Measurements from ENCODE around the gene ZFHX3. TPM values are rescaled to one million over a fixed set of nuclear protein-coding genes. Genes with fewer than 3 reads are reported as not detected.
A peak's percentile ranks its signal among the peaks of the same experiment; 100 is the strongest.

ZFHX3 gene
- total RNA-seq, 2 donors from 2014 or later: 0.79 to 2.2 TPM

DNA sequence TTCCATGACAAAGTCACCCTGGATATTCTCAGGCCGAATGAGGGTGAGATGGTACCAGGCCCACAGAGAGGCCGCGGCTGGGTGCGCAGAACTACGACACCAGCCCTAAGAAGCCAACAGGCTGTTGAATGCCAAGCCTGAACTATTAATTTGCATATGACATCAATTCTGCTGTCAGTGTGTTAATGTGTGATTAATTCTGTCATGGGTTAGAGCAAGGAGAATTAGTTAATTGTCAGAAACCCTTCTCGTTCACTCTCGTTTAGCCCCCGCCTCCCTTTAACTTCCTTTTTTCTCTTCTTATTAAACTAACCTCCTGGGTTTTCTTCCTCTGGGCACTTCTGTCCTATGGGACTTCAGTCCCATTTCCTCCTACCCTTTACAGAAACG is 123.4 kb downstream of the ZFHX3 start:
- Histone ChIP-seq H3K4me1 (ENCODE audit: control insufficient read depth, insufficient read depth, low read length) (no peaks in the 10 kb centered on the region), H3K9ac (ENCODE audit: extremely low read depth, low read length, poor library complexity, severe bottlenecking) (no peak overlapping the region), H3K36me3 (ENCODE audit: control insufficient read depth, insufficient read depth, low read length) (no peaks in the 10 kb centered on the region), H3K27ac (ENCODE audit: low read depth, low read length) (no peak overlapping the region), H3K27me3 (ENCODE audit: control insufficient read depth, insufficient read depth, low read length, poor library complexity, severe bottlenecking) (no peaks in the 10 kb centered on the region), H3K9me3 (ENCODE audit: control insufficient read depth, low read length) (no peaks in the 10 kb centered on the region), H3K4me3 (ENCODE audit: low read length) (no peak overlapping the region)
- H3K9me3 Mint-ChIP-seq: no peaks in the 10 kb centered on the region
- WGBS, 2 experiments (ENCODE audit: insufficient coverage in 1 of 2, insufficient read length in 1 of 2): 95 to 97% methylated on average over 9 of the region's 9 CpGs
- no peak overlapping the region for H3K4me3 Mint-ChIP-seq
- TF ChIP-seq, protein P1, sequence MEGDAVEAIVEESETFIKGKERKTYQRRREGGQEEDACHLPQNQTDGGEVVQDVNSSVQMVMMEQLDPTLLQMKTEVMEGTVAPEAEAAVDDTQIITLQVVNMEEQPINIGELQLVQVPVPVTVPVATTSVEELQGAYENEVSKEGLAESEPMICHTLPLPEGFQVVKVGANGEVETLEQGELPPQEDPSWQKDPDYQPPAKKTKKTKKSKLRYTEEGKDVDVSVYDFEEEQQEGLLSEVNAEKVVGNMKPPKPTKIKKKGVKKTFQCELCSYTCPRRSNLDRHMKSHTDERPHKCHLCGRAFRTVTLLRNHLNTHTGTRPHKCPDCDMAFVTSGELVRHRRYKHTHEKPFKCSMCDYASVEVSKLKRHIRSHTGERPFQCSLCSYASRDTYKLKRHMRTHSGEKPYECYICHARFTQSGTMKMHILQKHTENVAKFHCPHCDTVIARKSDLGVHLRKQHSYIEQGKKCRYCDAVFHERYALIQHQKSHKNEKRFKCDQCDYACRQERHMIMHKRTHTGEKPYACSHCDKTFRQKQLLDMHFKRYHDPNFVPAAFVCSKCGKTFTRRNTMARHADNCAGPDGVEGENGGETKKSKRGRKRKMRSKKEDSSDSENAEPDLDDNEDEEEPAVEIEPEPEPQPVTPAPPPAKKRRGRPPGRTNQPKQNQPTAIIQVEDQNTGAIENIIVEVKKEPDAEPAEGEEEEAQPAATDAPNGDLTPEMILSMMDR (conservative IDR thresholded peaks at IDR 0.05): no peak
- no peaks in the 10 kb centered on the region for H3K36me3 Mint-ChIP-seq (ENCODE audit: low read depth)
- no peak overlapping the region for H3K27ac Mint-ChIP-seq
- no peaks in the 10 kb centered on the region for H3K4me1 Mint-ChIP-seq
- H3K27me3 Mint-ChIP-seq (ENCODE audit: insufficient read depth): no peaks in the 10 kb centered on the region
- DNase-seq: no peak

DNA sequence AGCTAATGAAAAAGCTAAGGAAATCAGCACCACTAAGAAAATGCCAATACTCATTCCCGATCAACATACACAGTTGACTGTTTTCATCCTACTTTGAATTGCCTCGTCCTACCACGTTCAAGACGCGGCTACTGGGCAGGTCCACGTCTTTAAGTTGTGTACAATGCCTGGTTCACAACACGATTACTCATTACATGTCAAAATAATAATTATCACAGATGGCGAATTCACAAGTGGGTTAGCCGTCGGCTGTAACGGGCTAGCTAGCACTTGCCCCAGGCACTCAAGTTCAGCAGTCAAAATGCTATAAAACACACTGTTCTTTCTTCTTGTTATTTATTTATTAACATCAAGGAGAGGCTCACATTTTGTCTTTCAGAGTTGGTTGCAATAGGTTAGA is 124.2 kb downstream of the ZFHX3 start:
- Histone ChIP-seq H3K4me1 (ENCODE audit: control insufficient read depth, insufficient read depth, low read length) (no peaks in the 10 kb centered on the region), H3K36me3 (ENCODE audit: control insufficient read depth, insufficient read depth, low read length) (no peaks in the 10 kb centered on the region), H3K27ac (ENCODE audit: low read depth, low read length) (peak overlapping the region; percentile 66), H3K9ac (ENCODE audit: extremely low read depth, low read length, poor library complexity, severe bottlenecking) (no peak overlapping the region), H3K9me3 (ENCODE audit: control insufficient read depth, low read length) (no peaks in the 10 kb centered on the region), H3K4me3 (ENCODE audit: low read length) (no peak overlapping the region), H3K27me3 (ENCODE audit: control insufficient read depth, insufficient read depth, low read length, poor library complexity, severe bottlenecking) (no peaks in the 10 kb centered on the region)
- H3K4me1 Mint-ChIP-seq: no peaks in the 10 kb centered on the region
- no peak overlapping the region for H3K4me3 Mint-ChIP-seq
- no peak overlapping the region for H3K27ac Mint-ChIP-seq
- TF ChIP-seq, protein P1 (conservative IDR thresholded peaks at IDR 0.05): no peak
- no peaks in the 10 kb centered on the region for H3K27me3 Mint-ChIP-seq (ENCODE audit: insufficient read depth)
- no peaks in the 10 kb centered on the region for H3K9me3 Mint-ChIP-seq
- no peak for DNase-seq
- H3K36me3 Mint-ChIP-seq (ENCODE audit: low read depth): no peaks in the 10 kb centered on the region
- 94 to 100% methylated on average over 8 to 11 of the region's 11 CpGs for WGBS, 2 experiments (ENCODE audit: insufficient coverage in 1 of 2, insufficient read length in 1 of 2)

DNA sequence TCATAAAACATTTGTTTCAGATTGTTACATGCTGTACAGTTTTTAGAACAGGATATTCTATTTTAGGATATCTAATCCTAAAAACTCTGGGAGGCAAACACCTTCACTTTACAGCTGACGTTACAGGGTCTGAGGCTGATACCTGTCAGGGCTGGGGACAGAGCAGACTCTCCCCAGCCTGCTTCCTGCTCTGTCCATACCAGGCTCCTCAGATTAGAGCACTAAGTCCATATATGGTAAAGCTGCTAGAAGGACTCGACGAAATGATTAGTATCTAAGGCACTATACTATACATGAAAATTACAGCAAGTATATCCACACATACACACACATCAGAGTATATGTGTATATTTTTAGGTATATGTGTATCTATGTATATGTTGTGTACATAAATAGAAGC is 125.2 kb downstream of the ZFHX3 start:
- no peak overlapping the region for H3K27ac Mint-ChIP-seq
- TF ChIP-seq, protein P1 (conservative IDR thresholded peaks at IDR 0.05): no peak
- H3K27ac ChIP-seq (ENCODE audit: low read depth, low read length): no peak overlapping the region
- no peaks in the 10 kb centered on the region for H3K36me3 Mint-ChIP-seq (ENCODE audit: low read depth)
- WGBS, 2 experiments (ENCODE audit: insufficient coverage in 1 of 2, insufficient read length in 1 of 2): 94% methylated on average over 3 of the region's 3 CpGs; no CpG with 5 or more reads in 1 of the 2 experiments
- no peak overlapping the region for H3K4me3 ChIP-seq (ENCODE audit: low read length)
- DNase-seq: no peak
- H3K4me1 Mint-ChIP-seq: no peaks in the 10 kb centered on the region
- H3K9me3 ChIP-seq (ENCODE audit: control insufficient read depth, low read length): no peaks in the 10 kb centered on the region
- no peaks in the 10 kb centered on the region for H3K9me3 Mint-ChIP-seq
- no peak overlapping the region for H3K4me3 Mint-ChIP-seq
- H3K4me1 ChIP-seq (ENCODE audit: control insufficient read depth, insufficient read depth, low read length): no peaks in the 10 kb centered on the region
- no peaks in the 10 kb centered on the region for H3K36me3 ChIP-seq (ENCODE audit: control insufficient read depth, insufficient read depth, low read length)
- H3K27me3 Mint-ChIP-seq (ENCODE audit: insufficient read depth): no peaks in the 10 kb centered on the region
- H3K9ac ChIP-seq (ENCODE audit: extremely low read depth, low read length, poor library complexity, severe bottlenecking): no peak overlapping the region
- no peaks in the 10 kb centered on the region for H3K27me3 ChIP-seq (ENCODE audit: control insufficient read depth, insufficient read depth, low read length, poor library complexity, severe bottlenecking)
